Muscle of arm (tissue), 12 donors: ENCODE measurements around the gene CHST12. TPM values are rescaled to one million over a fixed set of nuclear protein-coding genes. Genes with fewer than 3 reads are reported as not detected.

Source experiments
- DNase-seq: peaks from one replicate; pipeline ENCODE4 v3.0.0-alpha.2; 2013
- polyA plus RNA-seq, 12 donors: library from polyadenylated mRNA; unstranded; fragments of 120-200 nt; gene quantifications; one replicate each; pipeline ENCODE4 v1.2.1, GENCODE V29; 2013; ENCODE audit not compliant: insufficient read length in 12 of 12

The CHST12 gene
- polyA plus RNA-seq, 12 donors, result 6.6 to 15.7 (median 7.8) TPM; not detected in 2

DNA sequence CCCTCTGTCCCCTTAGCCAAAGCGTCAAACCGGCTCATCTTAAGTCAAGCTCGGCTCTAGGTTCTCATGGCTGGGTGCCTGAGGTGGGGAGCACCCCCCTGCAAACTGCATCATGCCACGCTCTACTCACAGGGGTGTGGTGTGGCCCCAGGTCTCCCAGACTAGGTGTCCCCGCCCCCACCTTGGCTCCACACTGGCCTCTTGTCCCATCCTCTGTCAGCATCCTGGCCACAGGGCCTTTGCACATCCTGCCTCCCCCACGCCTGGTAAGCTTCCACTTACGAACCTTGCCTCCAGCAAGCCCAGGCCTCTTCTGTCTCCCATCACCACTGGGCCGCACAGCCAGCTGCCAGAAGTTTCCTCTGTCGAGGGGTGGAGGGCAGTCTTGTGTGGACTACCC lies 93.0 kb downstream of the CHST12 start:
- no peak for DNase-seq

DNA sequence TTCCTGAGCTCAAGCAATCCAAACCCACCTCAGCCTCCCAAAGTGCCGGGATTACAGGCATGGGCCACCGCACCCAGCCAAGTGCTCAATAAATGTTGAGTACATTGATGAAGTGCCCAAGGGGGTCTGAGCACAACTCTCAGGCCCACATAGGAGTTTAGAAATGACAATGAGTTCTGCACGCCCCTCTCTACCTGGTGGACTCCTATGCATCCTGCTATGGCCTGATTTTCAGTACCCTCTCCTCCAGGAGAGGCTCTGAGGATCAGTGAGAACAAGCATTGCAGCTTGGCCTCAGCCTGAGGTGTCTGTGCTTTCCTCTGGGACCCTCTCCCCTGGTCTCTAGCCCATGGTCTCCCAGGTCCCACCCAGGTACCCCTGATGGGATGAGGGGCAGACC lies 93.7 kb downstream of the CHST12 start:
- DNase-seq, result no peak

DNA sequence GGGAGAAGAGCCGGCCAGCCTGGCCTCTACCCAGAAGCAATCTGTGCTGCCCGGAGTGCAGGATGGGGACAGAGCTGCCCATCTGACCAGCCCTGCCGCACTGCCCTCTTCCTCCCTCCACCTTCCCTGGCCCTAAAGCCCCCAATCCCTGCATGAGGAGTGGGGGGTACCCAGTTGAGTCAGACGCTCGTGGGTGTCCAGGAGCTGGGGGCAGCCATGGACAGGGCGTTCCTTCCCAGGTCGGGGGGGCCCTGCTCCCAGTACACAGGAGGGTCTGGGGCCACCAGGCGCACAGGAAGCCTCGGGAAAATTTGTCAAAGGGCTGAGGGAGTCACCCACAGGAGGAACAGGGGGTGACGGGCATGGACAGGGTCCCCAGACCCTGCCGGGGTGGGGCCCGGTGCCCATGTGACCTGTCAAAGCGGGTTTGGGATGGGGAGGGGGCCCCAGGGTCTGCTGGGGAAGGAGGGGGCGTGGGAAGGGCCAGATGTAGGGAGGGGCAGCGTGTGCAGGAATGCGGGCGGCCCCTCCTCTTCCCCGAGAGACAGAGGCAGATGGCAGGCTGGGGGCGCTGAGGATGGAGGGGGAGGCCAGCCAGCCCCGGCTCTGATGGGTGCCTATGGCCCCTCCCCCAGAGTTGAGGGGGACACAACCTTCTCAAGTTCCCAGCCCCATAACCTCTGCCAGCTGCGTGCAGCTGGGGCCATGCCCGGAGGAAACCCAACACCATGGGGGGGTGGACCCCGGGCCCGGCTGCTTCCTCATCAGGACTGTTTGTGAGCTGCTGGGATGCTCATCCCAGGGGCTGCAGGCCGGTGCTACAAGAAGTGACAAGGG lies 94.3 kb downstream of the CHST12 start:
- DNase-seq, result no peak

Other genes with a start within 250 kb of the CHST12 start
- gene MAD1L1, start 170.7 kb upstream of the CHST12 start, polyA plus RNA-seq, result 10 to 100 TPM in 11 of 12 donors, not detected in 1; 16.2 to 60.1 (median 22.4) TPM
- 10 to 100 TPM in 11 of 12 donors, not detected in 1; 19.4 to 32.7 (median 24.6) TPM for gene MRM2, start 161.4 kb upstream of the CHST12 start, polyA plus RNA-seq
- gene NUDT1, start 161.4 kb upstream of the CHST12 start, polyA plus RNA-seq, result 10 to 100 TPM in 10 of 12 donors, not detected in 2; 11.5 to 27.2 (median 17.1) TPM
- 10 to 100 TPM in 11 of 12 donors, not detected in 1; 14.1 to 40.2 (median 27.0) TPM for gene SNX8, start 89.2 kb upstream of the CHST12 start, polyA plus RNA-seq
- gene EIF3B, start 48.8 kb upstream of the CHST12 start, polyA plus RNA-seq, result 100 to 1,000 TPM in 8 of 12 donors, 10 to 100 TPM in 3, not detected in 1; 96.0 to 123 (median 108) TPM
- gene GRIFIN, start 72.8 kb downstream of the CHST12 start, polyA plus RNA-seq, result not detected
- 10 to 100 TPM in 11 of 12 donors, not detected in 1; 11.6 to 27.9 (median 18.4) TPM for gene LFNG, start 116.2 kb downstream of the CHST12 start, polyA plus RNA-seq
- 10 to 100 TPM in 11 of 12 donors, not detected in 1; 14.1 to 39.6 (median 16.5) TPM for gene BRAT1, start 151.9 kb downstream of the CHST12 start, polyA plus RNA-seq
- 10 to 100 TPM in 3 of 12 donors, 1 to 10 TPM in 8, not detected in 1; 6.0 to 16.8 (median 7.4) TPM for gene IQCE, start 155.4 kb downstream of the CHST12 start, polyA plus RNA-seq
- gene TTYH3, start 228.4 kb downstream of the CHST12 start, polyA plus RNA-seq, result 100 to 1,000 TPM in 2 of 12 donors, 10 to 100 TPM in 9, not detected in 1; 49.5 to 155 (median 77.2) TPM